GM18505 (cell line): ENCODE measurements around the gene MECP2.

Experiments used
- ATAC-seq: cut with Tn5 transposase; IDR thresholded peaks from one replicate; pipeline ENCODE4 v1.9.1; 2021; ENCODE audit not compliant: unreplicated experiment
- POLR2A ChIP-seq: IDR thresholded peaks from 4 replicates; pipeline ENCODE4 v1.6.1; 2011; ENCODE audit warnings: borderline replicate concordance; ENCODE audit not compliant: insufficient read depth, insufficient read length; ENCODE audit errors: extremely low read depth

The MECP2 gene

GRCh38 chrX:154059729-154060245, 37.7 kb downstream of the MECP2 start:
- no peak for TF ChIP-seq POLR2A
- ATAC-seq: no peak

GRCh38 chrX:154059231-154059630, 38.3 kb downstream of the MECP2 start:
- no peak for ATAC-seq
- no peak for TF ChIP-seq POLR2A

GRCh38 chrX:154058214-154058997, 39.1 kb downstream of the MECP2 start:
- ATAC-seq: no peak
- no peak for TF ChIP-seq POLR2A

GRCh38 chrX:154057791-154058190, 39.7 kb downstream of the MECP2 start:
- TF ChIP-seq POLR2A: no peak
- no peak for ATAC-seq

GRCh38 chrX:154056770-154057241, 40.7 kb downstream of the MECP2 start:
- no peak for TF ChIP-seq POLR2A
- ATAC-seq: no peak

- ATAC-seq: no peak
- TF ChIP-seq POLR2A: no peak
Observed at GRCh38 chrX:154051201-154051810, 46.2 kb downstream of the MECP2 start.

- no peak for ATAC-seq
- TF ChIP-seq POLR2A: no peak
Observed at GRCh38 chrX:154050113-154050495, 47.4 kb downstream of the MECP2 start.

- TF ChIP-seq POLR2A: no peak
- ATAC-seq: no peak
Observed at GRCh38 chrX:154049209-154050112, 48.1 kb downstream of the MECP2 start.

GRCh38 chrX:154048398-154048797, 49.1 kb downstream of the MECP2 start:
- ATAC-seq: no peak
- no peak for TF ChIP-seq POLR2A

- no peak for TF ChIP-seq POLR2A
- no peak for ATAC-seq
Observed at GRCh38 chrX:154046940-154047610, 50.4 kb downstream of the MECP2 start.

GRCh38 chrX:154046031-154046781, 51.3 kb downstream of the MECP2 start:
- no peak for ATAC-seq
- TF ChIP-seq POLR2A: no peak

GRCh38 chrX:154044091-154044490, 53.4 kb downstream of the MECP2 start:
- no peak for TF ChIP-seq POLR2A
- ATAC-seq: no peak
